ENCODE measurements around the gene TGFBR3.

TGFBR3 gene

GRCh38 chr1:91828583-91829281, 57.2 kb downstream of the TGFBR3 start:
- no peaks in the 10 kb centered on the region for H3K27me3 ChIP-seq (ENCODE audit: low read length)
- no peak overlapping the region for H3K4me2 ChIP-seq (ENCODE audit: low read depth, low read length, poor library complexity, severe bottlenecking)
- H3K27ac ChIP-seq (ENCODE audit: low read depth, low read length) = no peak overlapping the region
- H3K79me2 ChIP-seq (ENCODE audit: insufficient read depth, low read length) = no peaks in the 10 kb centered on the region
- H3K9ac ChIP-seq (ENCODE audit: low read length) = no peak overlapping the region
- H3K36me3 ChIP-seq (ENCODE audit: low read length) = no peaks in the 10 kb centered on the region
- H2AFZ ChIP-seq (ENCODE audit: low read depth, low read length, severe bottlenecking) = no peak overlapping the region
- no peaks in the 10 kb centered on the region for H3K9me2 ChIP-seq (replicated peaks; ENCODE audit: insufficient read depth, low read length)
- no peaks in the 10 kb centered on the region for H3K9me3 ChIP-seq (ENCODE audit: insufficient read depth, low read length)
- no peaks in the 10 kb centered on the region for H4K20me1 ChIP-seq (ENCODE audit: low read depth, low read length)
- H3F3A ChIP-seq (ENCODE audit: insufficient read depth) = no peaks in the 10 kb centered on the region
- no peak overlapping the region for H3K4me3 ChIP-seq (ENCODE audit: insufficient read depth, low read length, poor library complexity, severe bottlenecking)
- no peak for TF ChIP-seq EZH2phosphoT487 (conservative IDR thresholded peaks at IDR 0.05; ENCODE audit: low read length)
- TF ChIP-seq, protein P1, sequence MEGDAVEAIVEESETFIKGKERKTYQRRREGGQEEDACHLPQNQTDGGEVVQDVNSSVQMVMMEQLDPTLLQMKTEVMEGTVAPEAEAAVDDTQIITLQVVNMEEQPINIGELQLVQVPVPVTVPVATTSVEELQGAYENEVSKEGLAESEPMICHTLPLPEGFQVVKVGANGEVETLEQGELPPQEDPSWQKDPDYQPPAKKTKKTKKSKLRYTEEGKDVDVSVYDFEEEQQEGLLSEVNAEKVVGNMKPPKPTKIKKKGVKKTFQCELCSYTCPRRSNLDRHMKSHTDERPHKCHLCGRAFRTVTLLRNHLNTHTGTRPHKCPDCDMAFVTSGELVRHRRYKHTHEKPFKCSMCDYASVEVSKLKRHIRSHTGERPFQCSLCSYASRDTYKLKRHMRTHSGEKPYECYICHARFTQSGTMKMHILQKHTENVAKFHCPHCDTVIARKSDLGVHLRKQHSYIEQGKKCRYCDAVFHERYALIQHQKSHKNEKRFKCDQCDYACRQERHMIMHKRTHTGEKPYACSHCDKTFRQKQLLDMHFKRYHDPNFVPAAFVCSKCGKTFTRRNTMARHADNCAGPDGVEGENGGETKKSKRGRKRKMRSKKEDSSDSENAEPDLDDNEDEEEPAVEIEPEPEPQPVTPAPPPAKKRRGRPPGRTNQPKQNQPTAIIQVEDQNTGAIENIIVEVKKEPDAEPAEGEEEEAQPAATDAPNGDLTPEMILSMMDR (IDR thresholded peaks at IDR 0.05; ENCODE audit: insufficient read depth, low read length, poor library complexity, severe bottlenecking) = no peak

DNA sequence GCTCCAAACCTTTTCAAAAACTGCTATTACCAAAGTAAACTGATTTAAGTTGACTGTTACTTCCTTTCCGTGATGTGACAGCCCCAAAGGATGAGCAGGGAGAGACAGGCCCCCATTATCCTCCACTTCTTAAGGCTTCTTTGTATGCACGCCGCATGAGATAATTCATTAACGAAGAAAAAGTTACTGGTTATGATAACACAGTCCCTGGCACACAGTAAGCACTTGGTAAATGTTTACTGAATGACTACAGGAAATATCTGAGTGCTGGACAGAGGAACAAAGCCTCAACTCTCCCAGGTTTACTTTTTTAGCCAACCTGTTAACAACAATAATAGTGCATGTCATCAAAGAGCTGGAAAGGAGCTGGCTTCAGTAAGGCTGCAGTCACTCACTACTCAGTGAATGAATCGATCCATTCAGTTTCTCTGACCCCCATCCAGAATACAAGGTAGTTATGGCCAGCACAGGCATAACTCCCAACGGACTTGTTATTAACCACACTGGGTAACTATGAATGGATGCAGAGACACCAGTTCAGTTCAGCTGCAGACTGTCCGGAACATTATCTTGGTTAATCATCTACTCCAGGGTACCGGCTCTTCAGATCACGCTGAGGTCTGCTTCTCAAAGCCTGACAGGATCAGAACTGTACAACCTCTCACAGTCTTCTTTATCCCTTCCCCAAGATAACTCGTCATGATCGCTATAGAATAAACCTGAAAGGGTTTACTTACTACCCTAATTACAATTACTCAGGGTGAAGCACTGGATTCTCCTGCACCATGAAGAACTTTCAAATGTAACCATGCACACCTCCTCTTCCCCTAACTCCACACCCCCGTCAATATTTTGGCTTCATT, 58.3 kb downstream of the TGFBR3 start:
- H3K36me3 ChIP-seq (ENCODE audit: low read length) = no peaks in the 10 kb centered on the region
- H3K27me3 ChIP-seq (ENCODE audit: low read length) = no peaks in the 10 kb centered on the region
- H3F3A ChIP-seq (ENCODE audit: insufficient read depth) = no peaks in the 10 kb centered on the region
- H3K4me2 ChIP-seq (ENCODE audit: low read depth, low read length, poor library complexity, severe bottlenecking) = no peak overlapping the region
- no peak overlapping the region for H3K9ac ChIP-seq (ENCODE audit: low read length)
- no peaks in the 10 kb centered on the region for H3K9me2 ChIP-seq (replicated peaks; ENCODE audit: insufficient read depth, low read length)
- H3K79me2 ChIP-seq (ENCODE audit: insufficient read depth, low read length) = no peaks in the 10 kb centered on the region
- no peak overlapping the region for H3K4me3 ChIP-seq (ENCODE audit: insufficient read depth, low read length, poor library complexity, severe bottlenecking)
- no peak overlapping the region for H3K27ac ChIP-seq (ENCODE audit: low read depth, low read length)
- H2AFZ ChIP-seq (ENCODE audit: low read depth, low read length, severe bottlenecking) = no peak overlapping the region
- H4K20me1 ChIP-seq (ENCODE audit: low read depth, low read length) = no peaks in the 10 kb centered on the region
- H3K9me3 ChIP-seq (ENCODE audit: insufficient read depth, low read length) = no peaks in the 10 kb centered on the region
- no peak for TF ChIP-seq EZH2phosphoT487 (conservative IDR thresholded peaks at IDR 0.05; ENCODE audit: low read length)
- TF ChIP-seq, protein P1 (IDR thresholded peaks at IDR 0.05; ENCODE audit: insufficient read depth, low read length, poor library complexity, severe bottlenecking) = no peak

- no peak overlapping the region for H2AFZ ChIP-seq (ENCODE audit: low read depth, low read length, severe bottlenecking)
- H3K79me2 ChIP-seq (ENCODE audit: insufficient read depth, low read length) = no peaks in the 10 kb centered on the region
Observed at GRCh38 chr1:91827087-91827458, 58.9 kb downstream of the TGFBR3 start.

More at GRCh38 chr1:91827087-91827458, 58.9 kb downstream of the TGFBR3 start:
- Histone ChIP-seq H3K4me2 (ENCODE audit: low read depth, low read length, poor library complexity, severe bottlenecking) (no peak overlapping the region), H3K36me3 (ENCODE audit: low read length) (no peaks in the 10 kb centered on the region), H3K9me3 (ENCODE audit: insufficient read depth, low read length) (no peaks in the 10 kb centered on the region), H3K9ac (ENCODE audit: low read length) (no peak overlapping the region), H3K27ac (ENCODE audit: low read depth, low read length) (no peak overlapping the region), H3F3A (ENCODE audit: insufficient read depth) (no peaks in the 10 kb centered on the region), H3K4me3 (ENCODE audit: insufficient read depth, low read length, poor library complexity, severe bottlenecking) (no peak overlapping the region), H3K27me3 (ENCODE audit: low read length) (no peaks in the 10 kb centered on the region), H4K20me1 (ENCODE audit: low read depth, low read length) (no peaks in the 10 kb centered on the region), H3K9me2 (replicated peaks; ENCODE audit: insufficient read depth, low read length) (no peaks in the 10 kb centered on the region)
- TF ChIP-seq, protein P1 (IDR thresholded peaks at IDR 0.05; ENCODE audit: insufficient read depth, low read length, poor library complexity, severe bottlenecking) = no peak
- TF ChIP-seq EZH2phosphoT487 (conservative IDR thresholded peaks at IDR 0.05; ENCODE audit: low read length) = no peak
